Endodermal cell (in vitro differentiated cells): ENCODE results near the gene FGF14. TPM values are rescaled to one million over a fixed set of nuclear protein-coding genes. Genes with fewer than 3 reads are reported as not detected.

Experiments used
- DNase-seq: peaks from one replicate; pipeline ENCODE4 v3.0.0-alpha.2; 2017
- H3K27ac ChIP-seq: 2 replicates; pipeline ENCODE4 v1.5.1; 2013; ENCODE audit warnings: mild to moderate bottlenecking, low read depth, low read length, moderate library complexity
- H3K27me3 ChIP-seq: 2 replicates; pipeline ENCODE4 v1.6.1; 2013; ENCODE audit warnings: mild to moderate bottlenecking, low read length, moderate library complexity; ENCODE audit not compliant: insufficient read depth, control insufficient read depth, poor library complexity, severe bottlenecking
- H3K36me3 ChIP-seq: 2 replicates; pipeline ENCODE4 v1.7.0; 2013; ENCODE audit warnings: mild to moderate bottlenecking, low read length, moderate library complexity; ENCODE audit not compliant: control insufficient read depth, insufficient read depth
- H3K4me1 ChIP-seq: one replicate; pipeline ENCODE4 v1.7.0; 2013; ENCODE audit warnings: low read length; ENCODE audit not compliant: control insufficient read depth, insufficient read depth
- H3K4me3 ChIP-seq: 2 replicates; pipeline ENCODE4 v1.5.1; 2013; ENCODE audit warnings: mild to moderate bottlenecking, low read length, moderate library complexity
- H3K9ac ChIP-seq: 2 replicates; pipeline ENCODE4 v1.6.1; 2013; ENCODE audit warnings: mild to moderate bottlenecking, low read length, moderate library complexity; ENCODE audit not compliant: poor library complexity, severe bottlenecking; ENCODE audit errors: extremely low read depth
- H3K9me3 ChIP-seq: 2 replicates; pipeline ENCODE4 v1.6.1; 2013; ENCODE audit warnings: mild to moderate bottlenecking, low read length, moderate library complexity; ENCODE audit not compliant: control insufficient read depth
- H3K27ac Mint-ChIP-seq: 2 replicates; pipeline ENCODE4 v1.8.0; 2020; ENCODE audit warnings: mixed read lengths
- H3K27me3 Mint-ChIP-seq: 2 replicates; pipeline ENCODE4 v1.8.0; 2021; ENCODE audit warnings: mild to moderate bottlenecking, mixed read lengths; ENCODE audit not compliant: insufficient read depth
- H3K36me3 Mint-ChIP-seq: 2 replicates; pipeline ENCODE4 v1.8.0; 2020; ENCODE audit warnings: low read depth, mixed read lengths
- H3K4me1 Mint-ChIP-seq: 2 replicates; pipeline ENCODE4 v1.8.0; 2020; ENCODE audit warnings: mixed read lengths
- H3K4me3 Mint-ChIP-seq: 2 replicates; pipeline ENCODE4 v1.8.0; 2020; ENCODE audit warnings: mild to moderate bottlenecking, moderate library complexity, mixed read lengths
- H3K9me3 Mint-ChIP-seq: 2 replicates; pipeline ENCODE4 v1.8.0; 2020; ENCODE audit warnings: mild to moderate bottlenecking, mixed read lengths
- WGBS, 2 experiments: methylation state at CpG; one replicate each; pipeline versions ENCODE4 v1.1.5 to v1.1.7; 2013; ENCODE audit warnings: missing lambda C conversion rate in 2 of 2, mixed read lengths in 1 of 2; ENCODE audit not compliant: insufficient coverage in 1 of 2, insufficient read length in 1 of 2; 5-methylcytosine and 5-hydroxymethylcytosine counted together
- microRNA-seq: library from miRNA; unstranded; fragments of <30 nt; microRNA quantifications from one replicate; pipeline ENCODE4 v1.2.0, GENCODE V29; 2020; ENCODE audit warnings: borderline microRNAs expressed
- total RNA-seq, 2 donors: library from RNA; stranded (reverse); fragmentation: NEBNext Ultra II Directional in 1 of 2; extraction: Animal tissue kit (Norgen Biotek cat#: 25700) in 1 of 2; gene quantifications; 2 replicates in 1 of 2; 3 replicates in 1 of 2; pipeline ENCODE4 v1.2.1, GENCODE V29; 2021
- TF ChIP-seq, protein P1 (sequence below): fragments of 200-600 bp; sonication (generic); conservative IDR thresholded peaks from 2 replicates; pipeline ENCODE4 v1.5.0; 2021; ENCODE audit warnings: antibody characterized with exemption, mild to moderate bottlenecking

Gene FGF14
- total RNA-seq, 2 donors from 2014 or later = 0.15 to 0.26 TPM

- H3K4me3 ChIP-seq = no peak overlapping the region
- DNase-seq = no peak
- no peaks in the 10 kb centered on the region for H3K36me3 ChIP-seq
- H3K27ac Mint-ChIP-seq = no peak overlapping the region
- H3K27me3 ChIP-seq = no peaks in the 10 kb centered on the region
- no peak overlapping the region for H3K4me3 Mint-ChIP-seq
- no peaks in the 10 kb centered on the region for H3K36me3 Mint-ChIP-seq
- no peak overlapping the region for H3K9ac ChIP-seq
- TF ChIP-seq, protein P1, sequence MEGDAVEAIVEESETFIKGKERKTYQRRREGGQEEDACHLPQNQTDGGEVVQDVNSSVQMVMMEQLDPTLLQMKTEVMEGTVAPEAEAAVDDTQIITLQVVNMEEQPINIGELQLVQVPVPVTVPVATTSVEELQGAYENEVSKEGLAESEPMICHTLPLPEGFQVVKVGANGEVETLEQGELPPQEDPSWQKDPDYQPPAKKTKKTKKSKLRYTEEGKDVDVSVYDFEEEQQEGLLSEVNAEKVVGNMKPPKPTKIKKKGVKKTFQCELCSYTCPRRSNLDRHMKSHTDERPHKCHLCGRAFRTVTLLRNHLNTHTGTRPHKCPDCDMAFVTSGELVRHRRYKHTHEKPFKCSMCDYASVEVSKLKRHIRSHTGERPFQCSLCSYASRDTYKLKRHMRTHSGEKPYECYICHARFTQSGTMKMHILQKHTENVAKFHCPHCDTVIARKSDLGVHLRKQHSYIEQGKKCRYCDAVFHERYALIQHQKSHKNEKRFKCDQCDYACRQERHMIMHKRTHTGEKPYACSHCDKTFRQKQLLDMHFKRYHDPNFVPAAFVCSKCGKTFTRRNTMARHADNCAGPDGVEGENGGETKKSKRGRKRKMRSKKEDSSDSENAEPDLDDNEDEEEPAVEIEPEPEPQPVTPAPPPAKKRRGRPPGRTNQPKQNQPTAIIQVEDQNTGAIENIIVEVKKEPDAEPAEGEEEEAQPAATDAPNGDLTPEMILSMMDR = no peak
- H3K4me1 ChIP-seq = no peaks in the 10 kb centered on the region
- H3K4me1 Mint-ChIP-seq = no peaks in the 10 kb centered on the region
- no peak overlapping the region for H3K27ac ChIP-seq
- 71 to 78% methylated on average over 2 to 4 of the region's 4 CpGs for WGBS, 2 experiments
- peaks cover 6% of the 10 kb centered on the region for H3K9me3 ChIP-seq
- H3K9me3 Mint-ChIP-seq = peaks cover 4% of the 10 kb centered on the region
- H3K27me3 Mint-ChIP-seq = no peaks in the 10 kb centered on the region
Observed at GRCh38 chr13:101673360-101674105, 728.3 kb downstream of the FGF14 start.

GRCh38 chr13:101661839-101662238, 740.0 kb downstream of the FGF14 start:
- no peak overlapping the region for H3K27ac Mint-ChIP-seq

More at GRCh38 chr13:101661839-101662238, 740.0 kb downstream of the FGF14 start:
- Mint-ChIP-seq H3K9me3 (peaks cover 2% of the 10 kb centered on the region), H3K4me3 (no peak overlapping the region), H3K4me1 (no peaks in the 10 kb centered on the region), H3K27me3 (no peaks in the 10 kb centered on the region), H3K36me3 (no peaks in the 10 kb centered on the region)
- WGBS, 2 experiments = 89 to 92% methylated on average over 4 of the region's 4 CpGs
- Histone ChIP-seq H3K4me3 (no peak overlapping the region), H3K9ac (no peak overlapping the region), H3K27me3 (no peaks in the 10 kb centered on the region), H3K4me1 (no peaks in the 10 kb centered on the region), H3K36me3 (no peaks in the 10 kb centered on the region), H3K9me3 (peaks cover 14% of the 10 kb centered on the region), H3K27ac (no peak overlapping the region)
- TF ChIP-seq, protein P1 = no peak
- no peak for DNase-seq

Small RNA genes within 50 kb of the gene (microRNA-seq; reads per million reads assigned to microRNA genes)
- gene MIR2681 (0.44 reads per million), gene MIR4705 (not detected)

Other genes starting within 250 kb of the FGF14 start
- 10 to 100 TPM; 64.2 to 80.6 TPM for gene TPP2, start 194.9 kb upstream of the FGF14 start, total RNA-seq